GM12891 (cell line): ENCODE data around the gene HMCN1.

Experiments
- POLR2A ChIP-seq: IDR thresholded peaks from 2 replicates; pipeline ENCODE4 v1.6.1; 2011; ENCODE audit warnings: low read depth, low read length, control low read depth
- SPI1 ChIP-seq: IDR thresholded peaks from 2 replicates; pipeline ENCODE4 v1.6.1; 2011; ENCODE audit warnings: low read depth, low read length, control low read depth
- TAF1 ChIP-seq: IDR thresholded peaks from 2 replicates; pipeline ENCODE4 v1.6.1; 2011; ENCODE audit warnings: low read depth, low read length, control low read depth

GRCh38 chr1:185734929-185735700 is 924 bp downstream of the HMCN1 start:
- TF ChIP-seq TAF1 = no peak
- no peak for TF ChIP-seq SPI1
- TF ChIP-seq POLR2A = no peak
